RWPE1 (cell line): ENCODE measurements around the gene TCP11.

Experiments
- CTCF ChIA-PET: fragments of 350-600 bp; sonication (Branson Sonifier 250); formaldehyde crosslinking; extraction: SDS; loops from one replicate; lab custom pipeline; 2021; lab: Yijun Ruan, JAX
- POLR2A ChIA-PET: fragments of 400-600 bp; formaldehyde crosslinking; extraction: SDS; loops from one replicate; lab custom pipeline; 2020; ENCODE audit warnings: antibody characterized with exemption; ENCODE audit not compliant: low non-redundant PET; lab: Yijun Ruan, JAX
- DNase-seq: peaks from one replicate; pipeline ENCODE4 v3.0.0; 2012; ENCODE audit warnings: low spot score
- H3K27ac ChIP-seq: fragments of 450-650 bp; 2 replicates; pipeline ENCODE4 v1.5.1; 2017
- CTCF ChIP-seq: fragments of 450-650 bp; conservative IDR thresholded peaks from 2 replicates; pipeline ENCODE4 v1.5.1; 2017; ENCODE audit warnings: low read depth, mild to moderate bottlenecking

Gene TCP11

GRCh38 chr6:35094183-35094582, 47.0 kb downstream of the TCP11 start:
- ChIA-PET CTCF (interaction anchor here (0.7 kb wide), 1 partner anchor 706 kb away, joined by 3 read pairs; no protein-coding TSS in a partner anchor), POLR2A (no interaction called here)
- peak overlapping the region; percentile 7; the same call in 1 of the 2 replicates for H3K27ac ChIP-seq
- no peak for DNase-seq
- TF ChIP-seq CTCF, result no peak

- CTCF ChIA-PET, result interaction anchor here (0.6 to 0.7 kb wide), 2 partner anchors 24 to 706 kb away, joined by 3 to 5 read pairs; no protein-coding TSS in a partner anchor
Measured at GRCh38 chr6:35093783-35094182, 47.4 kb downstream of the TCP11 start.

DNA sequence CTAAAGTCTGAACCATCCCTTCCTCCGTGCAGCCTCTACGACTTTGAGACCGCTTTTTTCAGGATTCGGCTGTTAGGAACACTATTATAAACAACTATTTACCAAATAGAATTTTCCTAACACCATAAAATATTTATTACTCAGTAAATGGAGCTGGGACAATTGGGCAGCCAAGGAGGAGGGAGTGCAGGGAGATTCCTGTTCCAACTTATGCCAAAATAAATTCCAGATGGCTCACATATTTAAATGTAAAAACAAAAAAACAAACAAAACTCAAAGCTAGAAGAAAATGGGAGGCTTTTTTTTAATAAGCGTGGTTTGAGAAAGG, 48.1 kb downstream of the TCP11 start:
- H3K27ac ChIP-seq, result no peak overlapping the region
- no peak for TF ChIP-seq CTCF
- POLR2A ChIA-PET, result no interaction called here
- DNase-seq, result no peak
- CTCF ChIA-PET, result interaction anchor here (0.6 kb wide), 2 partner anchors 21 to 23 kb away, joined by 3 to 5 read pairs; no protein-coding TSS in a partner anchor

More at GRCh38 chr6:35093783-35094182, 47.4 kb downstream of the TCP11 start:
- POLR2A ChIA-PET, result no interaction called here
- TF ChIP-seq CTCF, result no peak
- DNase-seq, result no peak
- peak overlapping the region; percentile 7; the same call in 1 of the 2 replicates for H3K27ac ChIP-seq

GRCh38 chr6:35092362-35093117, 48.6 kb downstream of the TCP11 start:
- H3K27ac ChIP-seq, result no peak overlapping the region; the same call in 1 of the 2 replicates
- no peak for TF ChIP-seq CTCF
- peak; percentile 8 for DNase-seq
- ChIA-PET POLR2A (no interaction called here), CTCF (interaction anchor here (0.6 kb wide), 1 partner anchor 22 kb away, joined by 3 read pairs; no protein-coding TSS in a partner anchor)

GRCh38 chr6:35091346-35092083, 49.6 kb downstream of the TCP11 start:
- no peak for TF ChIP-seq CTCF
- H3K27ac ChIP-seq, result peak overlapping the region; percentile 11; the same call in 1 of the 2 replicates
- CTCF ChIA-PET, result interaction anchor here (0.7 kb wide), 1 partner anchor 14 kb away, joined by 3 read pairs; no protein-coding TSS in a partner anchor
- no peak for DNase-seq
- POLR2A ChIA-PET, result no interaction called here

DNA sequence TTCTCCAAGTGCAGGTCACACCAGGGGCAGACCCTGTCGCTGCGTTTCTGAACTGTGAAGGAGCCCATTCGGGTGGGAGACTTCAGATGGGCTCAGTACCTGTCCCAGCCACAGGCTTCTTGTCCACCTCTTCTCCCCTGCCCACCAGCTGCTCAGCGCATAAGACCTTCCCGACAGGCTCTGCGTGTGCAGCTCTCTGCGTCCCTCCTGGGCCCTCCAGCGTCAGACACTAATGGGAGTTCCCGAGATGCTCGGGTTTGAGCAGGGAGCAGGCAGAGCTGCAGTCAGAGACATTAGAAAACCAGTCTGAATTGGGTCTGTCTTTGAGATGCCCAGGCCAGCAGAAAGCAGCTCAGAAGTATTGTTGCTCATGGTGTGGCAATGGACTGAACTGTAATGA, 50.4 kb downstream of the TCP11 start:
- no peak for TF ChIP-seq CTCF
- H3K27ac ChIP-seq, result peak overlapping the region; percentile 77; the same call in 1 of the 2 replicates
- ChIA-PET POLR2A (no interaction called here), CTCF (interaction anchor here (0.7 kb wide), 1 partner anchor 15 kb away, joined by 3 read pairs; no protein-coding TSS in a partner anchor)
- no peak for DNase-seq
